ENCODE data around the gene TEX22. TPM values are rescaled to one million over a fixed set of nuclear protein-coding genes. Genes with fewer than 3 reads are reported as not detected.

TEX22 gene, protein sequence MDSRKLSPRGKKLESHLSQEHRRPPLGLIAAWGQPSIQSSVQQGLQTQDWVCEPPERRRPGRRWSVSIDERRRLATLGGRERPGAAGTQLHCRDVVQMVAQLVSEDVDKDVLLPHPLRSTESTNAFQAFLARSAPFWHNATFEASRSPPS
- under 1 TPM; 0.06 to 0.14 TPM for polyA plus RNA-seq

GRCh38 chr14:105398044-105398725, at the start of gene TEX22:
TEX22 (plus strand) TSS chr14:105398538; CDS start chr14:105399341, 803 bp downstream.
- H3K4me1 ChIP-seq (ENCODE audit: control insufficient read depth in 2 of 2, insufficient read depth in 2 of 2, low read length in 1 of 2): peaks cover 0 to 19% of the 10 kb centered on the region in 2 donors
- H3K36me3 ChIP-seq (ENCODE audit: control insufficient read depth in 2 of 2, insufficient read depth in 2 of 2, low read length in 1 of 2): peaks cover 3 to 6% of the 10 kb centered on the region in 2 donors
- WGBS, 2 donors: 1% methylated on average over 73 to 77 of the region's 77 CpGs
- peaks cover 0 to 11% of the 10 kb centered on the region in 2 donors for H3K9me3 ChIP-seq (ENCODE audit: control insufficient read depth in 2 of 2, insufficient read depth in 1 of 2, low read depth in 1 of 2, low read length in 1 of 2)
- no peaks in the 10 kb centered on the region for H3K27me3 ChIP-seq (ENCODE audit: control insufficient read depth in 1 of 2, insufficient read depth in 2 of 2, low read length in 2 of 2)
- peak within 1 kb of the TSS; percentile 78 to 82 for H3K4me3 ChIP-seq (ENCODE audit: low read depth in 1 of 2, low read length in 2 of 2)
- peak within 1 kb of the TSS; percentile 50 to 76 for H3K27ac ChIP-seq (ENCODE audit: low read depth in 2 of 2, low read length in 1 of 2)

- Histone ChIP-seq H3K9me3 (ENCODE audit: control insufficient read depth in 2 of 2, insufficient read depth in 1 of 2, low read depth in 1 of 2, low read length in 1 of 2) (no peaks in the 10 kb centered on the region), H3K27ac (ENCODE audit: low read depth in 2 of 2, low read length in 1 of 2) (no peak overlapping the region)
- WGBS, 2 donors: 92 to 94% methylated on average over 19 of the region's 19 CpGs
Measured at GRCh38 chr14:105348945-105349699, 49.2 kb upstream of the TEX22 start.

DNA sequence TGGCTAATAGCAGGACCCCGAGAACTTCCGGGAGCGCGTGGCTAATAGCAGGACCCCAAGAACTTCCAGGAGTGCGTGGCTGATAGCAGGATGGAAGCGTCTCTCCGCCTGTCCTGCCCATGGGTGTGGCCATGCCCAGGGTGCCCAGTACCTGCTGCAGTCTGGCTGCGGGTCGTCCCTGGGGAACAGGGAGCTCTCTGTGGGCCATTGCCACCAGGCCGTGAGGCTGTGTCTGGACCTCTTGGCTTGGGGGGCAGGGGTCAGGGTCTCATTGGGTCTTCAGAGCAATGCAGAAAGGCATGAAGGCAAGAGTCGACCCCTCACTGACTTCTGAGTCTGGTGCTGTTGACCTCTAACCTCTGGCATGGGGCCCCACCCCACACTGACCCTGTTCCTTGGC, 48.3 kb upstream of the TEX22 start:
- H3K36me3 ChIP-seq (ENCODE audit: control insufficient read depth in 2 of 2, insufficient read depth in 2 of 2, low read length in 1 of 2): peaks cover 0 to 19% of the 10 kb centered on the region in 2 donors
- no peak overlapping the region for H3K4me3 ChIP-seq (ENCODE audit: low read depth in 1 of 2, low read length in 2 of 2)
- H3K27me3 ChIP-seq (ENCODE audit: control insufficient read depth in 1 of 2, insufficient read depth in 2 of 2, low read length in 2 of 2): no peaks in the 10 kb centered on the region
- WGBS, 2 donors: 92 to 93% methylated on average over 11 of the region's 11 CpGs
- H3K9me3 ChIP-seq (ENCODE audit: control insufficient read depth in 2 of 2, insufficient read depth in 1 of 2, low read depth in 1 of 2, low read length in 1 of 2): no peaks in the 10 kb centered on the region
- H3K27ac ChIP-seq (ENCODE audit: low read depth in 2 of 2, low read length in 1 of 2): no peak overlapping the region
- H3K4me1 ChIP-seq (ENCODE audit: control insufficient read depth in 2 of 2, insufficient read depth in 2 of 2, low read length in 1 of 2): peaks cover 0 to 13% of the 10 kb centered on the region in 2 donors

More at GRCh38 chr14:105348945-105349699, 49.2 kb upstream of the TEX22 start:
- H3K4me1 ChIP-seq (ENCODE audit: control insufficient read depth in 2 of 2, insufficient read depth in 2 of 2, low read length in 1 of 2): peaks cover 0 to 13% of the 10 kb centered on the region in 2 donors
- H3K36me3 ChIP-seq (ENCODE audit: control insufficient read depth in 2 of 2, insufficient read depth in 2 of 2, low read length in 1 of 2): peaks cover 0 to 13% of the 10 kb centered on the region in 2 donors
- no peak overlapping the region for H3K4me3 ChIP-seq (ENCODE audit: low read depth in 1 of 2, low read length in 2 of 2)
- H3K27me3 ChIP-seq (ENCODE audit: control insufficient read depth in 1 of 2, insufficient read depth in 2 of 2, low read length in 2 of 2): no peaks in the 10 kb centered on the region

DNA sequence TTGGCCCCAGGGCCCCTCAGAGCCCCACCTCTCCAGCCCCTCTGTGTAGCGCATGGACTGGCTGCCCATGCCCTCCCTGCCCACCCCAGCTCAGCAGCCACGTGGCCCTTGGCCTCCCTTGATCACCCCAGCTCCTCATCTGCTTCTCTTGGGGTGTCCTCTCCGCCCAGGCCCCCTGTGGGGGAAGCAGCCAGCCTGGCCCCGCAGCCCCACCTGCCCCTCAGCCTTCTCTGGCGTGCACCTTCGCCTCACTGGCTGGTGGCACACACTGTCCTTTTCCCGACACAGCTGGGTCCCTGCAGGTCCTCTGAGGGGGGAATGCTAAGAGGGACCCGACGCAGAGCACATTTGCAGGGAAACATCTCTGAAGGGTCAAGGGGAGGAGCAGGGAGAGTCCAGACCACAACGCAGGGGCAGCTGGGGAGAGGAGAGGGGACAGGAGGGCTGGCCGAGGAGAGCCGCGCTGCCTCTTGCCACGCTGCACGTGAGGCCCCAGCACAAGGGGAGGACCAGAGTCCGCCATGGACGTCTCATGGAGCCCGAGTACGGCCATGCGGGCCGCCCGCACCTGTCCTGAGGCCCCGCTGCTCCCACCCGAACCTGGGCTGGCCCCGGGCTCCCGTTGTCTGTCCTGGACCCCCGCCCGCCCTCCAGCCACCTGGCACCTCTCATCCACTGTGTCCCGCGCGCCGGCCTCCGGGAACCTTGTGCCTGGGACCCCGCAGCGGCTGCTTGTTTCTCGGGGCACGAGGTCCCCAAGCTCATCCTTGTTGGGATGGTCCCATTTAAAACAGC, 47.7 kb upstream of the TEX22 start:
- Histone ChIP-seq H3K9me3 (ENCODE audit: control insufficient read depth in 2 of 2, insufficient read depth in 1 of 2, low read depth in 1 of 2, low read length in 1 of 2) (no peaks in the 10 kb centered on the region), H3K4me1 (ENCODE audit: control insufficient read depth in 2 of 2, insufficient read depth in 2 of 2, low read length in 1 of 2) (peaks cover 0 to 13% of the 10 kb centered on the region in 2 donors), H3K4me3 (ENCODE audit: low read depth in 1 of 2, low read length in 2 of 2) (no peak overlapping the region), H3K36me3 (ENCODE audit: control insufficient read depth in 2 of 2, insufficient read depth in 2 of 2, low read length in 1 of 2) (peaks cover 0 to 22% of the 10 kb centered on the region in 2 donors), H3K27ac (ENCODE audit: low read depth in 2 of 2, low read length in 1 of 2) (no peak overlapping the region), H3K27me3 (ENCODE audit: control insufficient read depth in 1 of 2, insufficient read depth in 2 of 2, low read length in 2 of 2) (no peaks in the 10 kb centered on the region)
- 93 to 96% methylated on average over 36 to 37 of the region's 37 CpGs for WGBS, 2 donors

DNA sequence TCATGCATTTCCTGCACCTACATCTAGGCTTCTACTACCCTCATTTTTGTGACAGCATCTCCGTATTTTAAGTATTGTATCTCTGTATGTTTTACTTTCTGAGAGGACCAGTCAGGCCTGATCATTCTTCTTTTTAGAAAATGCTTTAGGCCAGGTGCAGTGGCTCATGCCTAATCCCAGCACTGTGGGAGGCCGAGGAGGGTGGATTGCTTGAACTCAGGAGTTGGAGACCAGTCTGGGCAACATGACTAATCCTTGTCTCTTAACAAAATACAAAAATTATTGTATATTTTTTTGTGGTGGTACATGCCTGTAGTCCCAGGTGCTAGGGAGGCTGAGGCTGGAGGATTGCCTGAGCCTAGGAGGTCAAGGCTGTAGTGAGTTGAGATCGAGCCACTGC, 46.9 kb upstream of the TEX22 start:
- Histone ChIP-seq H3K36me3 (ENCODE audit: control insufficient read depth in 2 of 2, insufficient read depth in 2 of 2, low read length in 1 of 2) (peaks cover 0 to 26% of the 10 kb centered on the region in 2 donors), H3K4me3 (ENCODE audit: low read depth in 1 of 2, low read length in 2 of 2) (no peak overlapping the region), H3K27me3 (ENCODE audit: control insufficient read depth in 1 of 2, insufficient read depth in 2 of 2, low read length in 2 of 2) (no peaks in the 10 kb centered on the region), H3K4me1 (ENCODE audit: control insufficient read depth in 2 of 2, insufficient read depth in 2 of 2, low read length in 1 of 2) (peaks cover 0 to 13% of the 10 kb centered on the region in 2 donors), H3K9me3 (ENCODE audit: control insufficient read depth in 2 of 2, insufficient read depth in 1 of 2, low read depth in 1 of 2, low read length in 1 of 2) (no peaks in the 10 kb centered on the region), H3K27ac (ENCODE audit: low read depth in 2 of 2, low read length in 1 of 2) (no peak overlapping the region)
- 85 to 90% methylated on average over 3 of the region's 3 CpGs for WGBS, 2 donors

DNA sequence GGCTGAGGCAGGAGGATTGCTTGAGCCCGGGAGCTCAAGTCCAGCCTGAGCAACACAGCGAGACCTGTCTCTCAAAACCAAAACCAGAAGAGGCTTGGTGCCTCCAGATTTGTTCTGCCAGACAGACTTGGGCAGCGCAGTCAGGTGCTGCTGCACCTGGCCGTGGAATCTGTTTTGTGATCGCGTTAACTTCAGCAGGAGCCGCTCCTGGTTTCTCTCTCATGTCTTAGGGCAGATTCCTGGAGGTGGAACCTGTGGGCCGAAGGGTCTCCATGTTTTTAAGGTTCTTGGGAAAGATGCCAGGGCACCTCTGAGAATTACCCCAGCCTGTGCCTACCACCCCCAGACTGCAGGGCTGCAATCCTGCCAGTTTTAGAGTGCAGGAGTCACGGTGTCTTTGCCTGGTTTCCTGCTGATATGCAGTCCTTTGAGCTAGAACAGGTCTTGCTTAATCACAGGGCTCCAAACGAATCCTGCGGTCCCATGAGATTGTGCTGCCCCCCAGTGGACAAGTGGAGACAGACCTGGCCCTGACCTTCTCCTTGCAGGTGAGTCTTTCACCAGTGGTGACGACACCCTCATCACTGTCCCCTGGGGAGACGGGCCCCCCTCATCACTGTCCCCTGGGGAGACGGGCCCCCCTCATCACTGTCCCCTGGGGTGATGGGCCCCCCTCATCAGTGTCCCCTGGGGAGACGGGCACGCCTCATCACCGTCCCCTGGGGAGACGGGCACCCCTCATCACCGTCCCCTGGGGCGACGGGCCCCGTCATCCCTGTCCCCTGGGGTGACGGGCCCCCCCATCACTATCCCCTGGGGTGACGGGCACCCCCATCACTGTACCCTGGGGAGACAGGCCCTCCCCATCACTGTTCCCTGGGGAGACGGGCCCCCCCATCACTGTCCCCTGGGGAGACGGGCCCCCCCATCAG, 46.2 kb upstream of the TEX22 start:
- Histone ChIP-seq H3K4me1 (ENCODE audit: control insufficient read depth in 2 of 2, insufficient read depth in 2 of 2, low read length in 1 of 2) (peaks cover 0 to 10% of the 10 kb centered on the region in 2 donors), H3K27me3 (ENCODE audit: control insufficient read depth in 1 of 2, insufficient read depth in 2 of 2, low read length in 2 of 2) (no peaks in the 10 kb centered on the region), H3K27ac (ENCODE audit: low read depth in 2 of 2, low read length in 1 of 2) (peak overlapping the region in 1 of 2 donors; percentile 42), H3K9me3 (ENCODE audit: control insufficient read depth in 2 of 2, insufficient read depth in 1 of 2, low read depth in 1 of 2, low read length in 1 of 2) (no peaks in the 10 kb centered on the region), H3K4me3 (ENCODE audit: low read depth in 1 of 2, low read length in 2 of 2) (no peak overlapping the region), H3K36me3 (ENCODE audit: control insufficient read depth in 2 of 2, insufficient read depth in 2 of 2, low read length in 1 of 2) (peaks cover 0 to 27% of the 10 kb centered on the region in 2 donors)
- 56 to 59% methylated on average over 26 of the region's 26 CpGs for WGBS, 2 donors

- peaks cover 0 to 3% of the 10 kb centered on the region in 2 donors for H3K4me1 ChIP-seq (ENCODE audit: control insufficient read depth in 2 of 2, insufficient read depth in 2 of 2, low read length in 1 of 2)
- 89 to 91% methylated on average over 10 of the region's 10 CpGs for whole genome bisulfite sequencing, 2 donors
- H3K27me3 ChIP-seq (ENCODE audit: control insufficient read depth in 1 of 2, insufficient read depth in 2 of 2, low read length in 2 of 2): no peaks in the 10 kb centered on the region
- H3K27ac ChIP-seq (ENCODE audit: low read depth in 2 of 2, low read length in 1 of 2): no peak overlapping the region
- no peaks in the 10 kb centered on the region for H3K9me3 ChIP-seq (ENCODE audit: control insufficient read depth in 2 of 2, insufficient read depth in 1 of 2, low read depth in 1 of 2, low read length in 1 of 2)
- H3K4me3 ChIP-seq (ENCODE audit: low read depth in 1 of 2, low read length in 2 of 2): no peak overlapping the region
- H3K36me3 ChIP-seq (ENCODE audit: control insufficient read depth in 2 of 2, insufficient read depth in 2 of 2, low read length in 1 of 2): peaks cover 0 to 31% of the 10 kb centered on the region in 2 donors
Measured at GRCh38 chr14:105353136-105353535, 45.2 kb upstream of the TEX22 start.

DNA sequence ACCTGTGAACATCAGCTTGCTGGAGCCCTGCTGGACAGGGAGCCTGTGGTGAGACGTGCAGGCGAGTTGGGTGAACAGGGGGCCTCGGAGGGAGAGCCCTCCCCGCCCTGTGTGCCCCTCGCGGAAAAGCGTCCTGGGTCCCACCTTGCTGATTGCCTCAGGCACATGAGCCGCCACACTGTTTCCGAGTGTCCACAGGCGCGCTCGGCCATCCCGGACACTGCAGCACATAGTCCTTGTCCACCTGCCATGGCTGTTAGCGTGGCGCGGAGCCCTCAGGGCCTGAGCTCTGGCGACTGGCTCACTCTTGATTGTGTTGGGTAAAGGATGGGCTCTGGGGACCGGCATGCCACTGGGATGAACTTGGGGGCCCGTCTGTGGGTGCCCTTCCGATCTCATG, 43.8 kb upstream of the TEX22 start:
- Histone ChIP-seq H3K4me1 (ENCODE audit: control insufficient read depth in 2 of 2, insufficient read depth in 2 of 2, low read length in 1 of 2) (no peaks in the 10 kb centered on the region), H3K36me3 (ENCODE audit: control insufficient read depth in 2 of 2, insufficient read depth in 2 of 2, low read length in 1 of 2) (peaks cover 0 to 27% of the 10 kb centered on the region in 2 donors), H3K9me3 (ENCODE audit: control insufficient read depth in 2 of 2, insufficient read depth in 1 of 2, low read depth in 1 of 2, low read length in 1 of 2) (no peaks in the 10 kb centered on the region), H3K27ac (ENCODE audit: low read depth in 2 of 2, low read length in 1 of 2) (no peak overlapping the region), H3K27me3 (ENCODE audit: control insufficient read depth in 1 of 2, insufficient read depth in 2 of 2, low read length in 2 of 2) (no peaks in the 10 kb centered on the region), H3K4me3 (ENCODE audit: low read depth in 1 of 2, low read length in 2 of 2) (no peak overlapping the region)
- 95% methylated on average over 20 of the region's 20 CpGs for WGBS, 2 donors

Measured in esophagus (tissue), 2 donors.